NCI-H1092 treated with DMSO at 0.1 percent for 48 hours (cell line): ENCODE measurements around the gene SUSD1.
"Not testable (repeated sequence)": the region's sequence is repeated elsewhere in the genome, so short reads cannot be mapped to it uniquely, and the experiment has no call there.

Source experiments
- DNase-seq: peaks from one replicate; lab custom pipeline; 2025; lab: John Stamatoyannopoulos, UW

SUSD1 gene

GRCh38 chr9:112094948-112095681 is 80.0 kb downstream of the SUSD1 start:
- no peak for DNase-seq

GRCh38 chr9:112094241-112094640 is 80.9 kb downstream of the SUSD1 start:
- DNase-seq, result no peak

GRCh38 chr9:112093870-112094216 is 81.3 kb downstream of the SUSD1 start:
- no peak for DNase-seq

- DNase-seq, result no peak
These were observed 81.8 kb downstream of the SUSD1 start for GRCh38 chr9:112093147-112093869.

DNA sequence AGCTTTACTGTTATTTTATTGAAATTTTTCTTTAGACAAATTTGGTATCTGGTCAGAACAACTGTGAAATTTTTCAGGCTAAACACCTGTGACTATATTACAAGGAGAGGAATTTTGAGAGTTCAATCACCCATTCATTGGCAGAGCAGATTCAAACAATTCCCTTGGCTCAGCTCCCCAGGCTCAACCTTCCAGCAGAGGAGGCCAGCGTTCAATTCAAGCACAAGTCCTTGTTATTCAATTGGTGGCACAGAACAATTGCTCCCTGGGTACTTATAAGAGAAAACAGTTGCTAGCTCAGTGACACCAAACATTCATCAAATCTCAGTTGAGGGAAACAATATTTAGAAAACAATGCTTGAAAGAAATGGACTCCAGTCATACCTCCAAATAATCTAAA is 83.3 kb downstream of the SUSD1 start:
- peak; percentile 39 for DNase-seq

GRCh38 chr9:112087506-112087905 is 87.6 kb downstream of the SUSD1 start:
- DNase-seq, result no peak

DNA sequence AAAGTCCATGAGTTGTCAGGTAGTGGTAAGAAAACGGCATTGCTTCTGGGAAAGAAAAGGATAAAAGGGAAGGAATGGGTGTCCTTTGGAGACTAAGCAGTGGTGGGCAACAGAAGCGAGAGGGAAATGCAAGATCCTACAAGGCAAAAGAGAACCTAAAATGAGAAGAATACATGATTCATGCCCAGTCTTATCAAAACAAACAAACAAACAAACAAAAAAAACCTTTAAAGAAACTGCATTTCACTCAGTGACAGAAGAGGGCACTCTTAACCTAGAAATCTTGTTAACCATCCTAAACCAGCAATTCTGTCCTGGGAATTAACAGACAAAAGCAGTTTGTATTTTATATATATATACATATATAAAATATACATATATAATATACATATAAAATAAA is 88.5 kb downstream of the SUSD1 start:
- peak; percentile 31 for DNase-seq

- DNase-seq, result no peak
These were observed 90.2 kb downstream of the SUSD1 start for GRCh38 chr9:112084907-112085306.

GRCh38 chr9:112084334-112084733 is 90.8 kb downstream of the SUSD1 start:
- DNase-seq, result no peak

- DNase-seq, result no peak
These were observed 93.0 kb downstream of the SUSD1 start for GRCh38 chr9:112081918-112082729.

GRCh38 chr9:112080831-112081542 is 94.1 kb downstream of the SUSD1 start:
- no peak for DNase-seq

DNA sequence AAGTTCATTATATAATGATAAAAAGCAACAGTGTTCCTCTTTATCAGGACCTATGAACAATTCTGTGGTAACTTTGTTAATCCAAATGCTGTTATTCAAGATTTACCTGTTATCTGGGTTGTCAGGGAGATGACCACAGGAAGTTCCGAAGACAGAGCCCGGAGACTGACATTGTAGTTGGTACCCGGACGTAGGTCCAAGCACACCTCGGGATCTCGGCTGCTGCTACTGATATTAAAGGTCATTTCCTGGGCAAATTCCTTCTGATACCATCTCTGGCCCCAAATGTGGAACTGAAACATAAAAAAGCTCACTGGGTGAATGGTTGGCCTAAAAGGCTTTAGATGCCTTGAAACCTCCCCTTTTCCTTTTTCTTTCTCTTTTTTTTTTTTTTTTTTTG is 96.7 kb downstream of the SUSD1 start:
- no peak for DNase-seq

GRCh38 chr9:112076814-112077213 is 98.3 kb downstream of the SUSD1 start:
- DNase-seq, result no peak

DNA sequence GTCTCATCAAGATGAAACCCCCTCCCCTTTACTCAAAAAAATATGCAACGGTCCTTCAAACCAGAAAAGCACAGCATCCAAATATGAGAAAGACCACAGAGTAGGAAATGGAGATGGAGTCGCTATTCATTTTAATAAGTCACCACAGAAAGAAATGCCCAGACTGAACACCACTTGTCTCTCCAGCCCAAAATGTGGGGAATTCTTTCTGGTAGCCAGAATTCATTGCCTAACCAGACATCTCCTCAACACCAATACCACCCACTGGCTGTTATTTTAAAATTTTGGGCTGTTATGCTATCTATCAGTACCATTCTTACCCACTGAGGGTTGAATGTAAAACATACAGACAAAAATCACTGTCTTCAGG is 100.1 kb downstream of the SUSD1 start:
- DNase-seq, result no peak

GRCh38 chr9:112074250-112075008 is 100.7 kb downstream of the SUSD1 start:
- DNase-seq, result peak; percentile 42

DNA sequence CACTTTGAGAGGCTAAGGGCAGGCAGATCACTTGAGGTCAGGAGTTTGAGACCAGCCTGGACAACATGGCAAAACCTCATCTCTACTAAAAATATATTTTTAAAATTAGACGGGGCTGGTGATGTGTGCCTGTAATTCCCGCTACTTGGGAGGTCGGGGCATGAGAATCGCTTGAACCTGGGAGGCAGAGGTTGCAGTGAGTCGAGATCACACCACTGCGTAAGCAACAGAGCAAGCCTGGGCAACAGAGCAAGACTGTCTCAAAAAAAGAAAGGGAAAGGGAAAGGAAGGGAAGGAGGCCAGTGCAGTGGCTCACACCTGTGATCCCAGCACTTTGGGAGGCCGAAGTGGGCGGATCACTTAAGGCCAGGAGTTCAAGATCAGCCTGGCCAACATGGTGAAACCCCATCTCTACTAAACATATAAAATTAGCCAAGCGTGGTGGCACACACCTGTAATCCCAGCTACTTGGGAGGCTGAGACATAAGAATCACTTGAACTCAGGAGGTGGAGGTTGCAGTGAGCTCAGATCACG is 101.4 kb downstream of the SUSD1 start:
- DNase-seq, result not testable (repeated sequence)

DNA sequence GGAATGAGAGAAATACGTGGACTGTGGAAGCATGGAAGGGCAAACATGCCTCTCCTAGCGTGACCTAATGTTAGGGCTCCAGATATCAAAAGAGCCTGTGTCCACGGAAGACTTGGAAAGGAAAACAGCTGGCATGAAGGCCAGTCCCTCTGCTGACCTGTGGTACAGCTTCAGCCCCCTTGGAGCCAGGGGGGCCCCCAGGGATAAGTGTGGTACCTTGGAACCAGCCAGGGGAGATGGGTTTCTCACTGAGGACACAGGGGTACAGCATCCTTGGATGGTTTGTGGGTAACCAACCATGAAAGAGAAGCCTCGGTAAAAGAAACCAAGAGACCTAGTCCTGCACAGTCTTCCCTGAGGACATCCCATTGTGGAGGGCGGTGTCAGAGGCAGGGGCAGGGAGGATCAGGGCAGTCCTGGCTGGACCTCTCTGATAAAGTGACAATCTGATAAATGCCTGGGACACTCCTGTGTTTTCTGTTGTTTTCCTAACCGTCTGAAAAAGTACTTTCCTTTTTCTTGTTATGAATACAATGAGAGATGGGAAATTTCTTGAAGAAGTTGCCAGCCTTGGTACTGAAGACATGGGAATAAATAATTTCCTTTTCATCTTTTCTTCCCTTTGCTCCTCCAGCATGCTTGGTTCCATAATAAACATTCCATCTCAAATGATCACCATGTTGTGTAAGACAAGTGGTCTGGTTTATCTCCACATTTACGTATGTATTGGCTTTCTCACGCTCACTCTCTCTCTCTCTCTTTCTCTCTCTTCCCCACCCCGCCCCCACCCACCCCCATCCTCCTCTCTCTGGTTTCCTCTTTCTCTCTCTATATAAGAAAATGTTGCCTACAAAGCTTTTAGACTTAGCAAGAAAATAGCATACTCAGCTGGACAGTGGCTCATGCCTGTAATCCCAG is 102.1 kb downstream of the SUSD1 start:
- no peak for DNase-seq

DNA sequence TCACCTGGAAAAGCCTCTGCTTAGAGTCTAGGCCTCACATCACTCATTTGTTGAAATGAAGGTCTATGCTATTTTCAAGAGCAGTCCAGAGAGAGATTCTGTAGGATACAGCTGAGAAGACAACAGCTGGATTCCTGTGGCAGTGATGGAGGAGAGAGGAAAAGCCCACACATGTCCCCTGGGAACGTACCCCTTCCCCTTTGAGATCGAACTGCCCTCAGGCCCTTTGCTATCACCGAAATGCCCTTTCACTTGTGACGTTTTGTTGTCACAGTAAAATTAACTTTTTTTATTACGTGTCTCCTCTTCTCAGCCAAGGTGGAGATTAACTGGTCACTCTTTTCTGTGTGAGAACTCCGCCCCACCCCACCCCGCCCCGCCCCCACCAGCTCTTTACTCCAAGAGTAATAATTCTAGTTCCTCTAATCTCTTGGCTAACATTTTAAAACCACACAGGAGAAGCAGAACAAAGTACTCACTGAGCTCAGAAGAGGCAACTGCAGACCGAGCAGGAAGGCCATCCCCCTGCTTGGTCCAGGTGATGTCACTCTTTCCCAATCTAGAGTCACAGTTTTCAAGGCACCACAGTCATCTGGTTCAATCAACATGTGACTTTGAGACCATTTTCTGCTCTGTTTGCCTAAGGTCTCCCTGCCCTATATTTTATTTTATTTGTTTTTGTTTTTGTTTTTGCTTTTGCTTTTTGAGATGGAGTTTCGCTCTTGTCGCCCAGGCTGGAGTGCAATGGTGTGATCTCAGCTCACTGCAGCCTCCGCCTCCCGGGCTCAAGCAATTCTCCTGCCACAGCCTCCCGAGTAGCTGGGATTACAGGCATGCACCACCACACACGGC is 105.6 kb downstream of the SUSD1 start:
- no peak for DNase-seq
